ENCODE data around the gene MYO7B.
A peak's percentile ranks its signal among the peaks of the same experiment; 100 is the strongest.

The MYO7B gene

GRCh38 chr2:127681288-127681804 lies 145.9 kb downstream of the MYO7B start:
- intact Hi-C loops (cut with micrococcal nuclease): no loop called here
- H3K27me3 Mint-ChIP-seq: peaks cover 56% of the 10 kb centered on the region

GRCh38 chr2:127681976-127682857 lies 146.7 kb downstream of the MYO7B start:
- intact Hi-C loops (cut with micrococcal nuclease): no loop called here
- Mint-ChIP-seq H3K4me1 (ENCODE audit: low read depth) (peaks cover 6% of the 10 kb centered on the region), H3K4me3 (no peak overlapping the region), H3K27me3 (peaks cover 47% of the 10 kb centered on the region), H3K27ac (no peak overlapping the region), H3K9me3 (no peaks in the 10 kb centered on the region), H3K36me3 (ENCODE audit: low read depth) (no peaks in the 10 kb centered on the region)

More at GRCh38 chr2:127681288-127681804, 145.9 kb downstream of the MYO7B start:
- no peaks in the 10 kb centered on the region for H3K9me3 Mint-ChIP-seq
- no peak overlapping the region for H3K27ac Mint-ChIP-seq
- peaks cover 6% of the 10 kb centered on the region for H3K4me1 Mint-ChIP-seq (ENCODE audit: low read depth)
- H3K4me3 Mint-ChIP-seq: peak overlapping the region; percentile 32
- no peaks in the 10 kb centered on the region for H3K36me3 Mint-ChIP-seq (ENCODE audit: low read depth)

- Mint-ChIP-seq H3K27ac (no peak overlapping the region), H3K27me3 (peaks cover 38% of the 10 kb centered on the region)
- intact Hi-C loops (cut with micrococcal nuclease): no loop called here
These were observed 147.6 kb downstream of the MYO7B start for GRCh38 chr2:127683056-127683455.

GRCh38 chr2:127683757-127684156 lies 148.3 kb downstream of the MYO7B start:
- H3K9me3 Mint-ChIP-seq: no peaks in the 10 kb centered on the region
- H3K27me3 Mint-ChIP-seq: peaks cover 33% of the 10 kb centered on the region
- intact Hi-C loops (cut with micrococcal nuclease): no loop called here
- H3K36me3 Mint-ChIP-seq (ENCODE audit: low read depth): no peaks in the 10 kb centered on the region
- H3K4me3 Mint-ChIP-seq: no peak overlapping the region
- H3K4me1 Mint-ChIP-seq (ENCODE audit: low read depth): peaks cover 6% of the 10 kb centered on the region
- H3K27ac Mint-ChIP-seq: no peak overlapping the region

More at GRCh38 chr2:127683056-127683455, 147.6 kb downstream of the MYO7B start:
- H3K4me1 Mint-ChIP-seq (ENCODE audit: low read depth): peaks cover 6% of the 10 kb centered on the region
- no peaks in the 10 kb centered on the region for H3K36me3 Mint-ChIP-seq (ENCODE audit: low read depth)
- H3K9me3 Mint-ChIP-seq: no peaks in the 10 kb centered on the region
- no peak overlapping the region for H3K4me3 Mint-ChIP-seq

GRCh38 chr2:127685410-127686080 lies 150.1 kb downstream of the MYO7B start:
- Mint-ChIP-seq H3K27ac (no peak overlapping the region), H3K4me1 (ENCODE audit: low read depth) (peaks cover 6% of the 10 kb centered on the region), H3K4me3 (no peak overlapping the region)

More at GRCh38 chr2:127685410-127686080, 150.1 kb downstream of the MYO7B start:
- peaks cover 24% of the 10 kb centered on the region for H3K27me3 Mint-ChIP-seq
- no peaks in the 10 kb centered on the region for H3K36me3 Mint-ChIP-seq (ENCODE audit: low read depth)
- peaks cover 2% of the 10 kb centered on the region for H3K9me3 Mint-ChIP-seq
- intact Hi-C loops (cut with micrococcal nuclease): no loop called here
